Keratinocyte (primary cell): ENCODE data around the gene EXOC4. TPM values are rescaled to one million over a fixed set of nuclear protein-coding genes. Genes with fewer than 3 reads are reported as not detected.

Experiments
- DNase-seq: peaks from one replicate; pipeline ENCODE4 v3.0.0-alpha.2; 2011; ENCODE audit warnings: low read depth, missing footprints, low spot score
- FAIRE-seq: peaks from 2 replicates; lab custom pipeline; 2011; peaks lifted over from hg19 to GRCh38; lab: Jason Lieb, UNC
- H2AFZ ChIP-seq: 2 replicates; pipeline ENCODE4 v1.6.0; 2012; ENCODE audit warnings: low read length, control low read depth, inconsistent platforms; ENCODE audit not compliant: control insufficient read depth
- H3K27ac ChIP-seq: 2 replicates; pipeline ENCODE4 v1.5.1; 2011; ENCODE audit warnings: low read length; ENCODE audit not compliant: control insufficient read depth, insufficient read depth
- H3K27me3 ChIP-seq: 3 replicates; pipeline ENCODE4 v1.6.0; 2011; ENCODE audit warnings: low read length; ENCODE audit not compliant: control insufficient read depth, insufficient read depth; ENCODE audit errors: extremely low read depth
- H3K36me3 ChIP-seq, 2 experiments: 2 replicates in 1 of 2; 3 replicates in 1 of 2; pipeline ENCODE4 v1.5.1; 2011; ENCODE audit warnings: low read length in 2 of 2, mild to moderate bottlenecking in 1 of 2; ENCODE audit not compliant: control insufficient read depth in 2 of 2, insufficient read depth in 2 of 2; ENCODE audit errors: extremely low read depth in 1 of 2
- H3K4me1 ChIP-seq: 3 replicates; pipeline ENCODE4 v1.5.1; 2011; ENCODE audit warnings: low read length; ENCODE audit not compliant: control insufficient read depth, insufficient read depth; ENCODE audit errors: extremely low read depth
- H3K4me2 ChIP-seq: 3 replicates; pipeline ENCODE4 v1.6.0; 2011; ENCODE audit warnings: low read depth, low read length; ENCODE audit not compliant: control insufficient read depth, insufficient read depth; ENCODE audit errors: extremely low read depth
- H3K4me3 ChIP-seq, 3 experiments: fragments of 200-600 bp in 1 of 3; sonication (generic) in 1 of 3; 2 replicates in 2 of 3; 3 replicates in 1 of 3; pipeline ENCODE4 v1.5.1; 2011 to 2016; ENCODE audit warnings: low read length in 3 of 3, mild to moderate bottlenecking in 3 of 3, control low read depth in 2 of 3, inconsistent platforms in 1 of 3, low read depth in 1 of 3, mixed read lengths in 1 of 3, mixed run types in 1 of 3, moderate library complexity in 1 of 3; ENCODE audit not compliant: control insufficient read depth in 2 of 3, insufficient read depth in 2 of 3; ENCODE audit errors: extremely low read depth in 1 of 3
- H3K79me2 ChIP-seq: 2 replicates; pipeline ENCODE4 v1.6.0; 2012; ENCODE audit warnings: low read length; ENCODE audit not compliant: control insufficient read depth, insufficient read depth
- H3K9ac ChIP-seq: 3 replicates; pipeline ENCODE4 v1.6.0; 2011; ENCODE audit warnings: low read length; ENCODE audit not compliant: control insufficient read depth, insufficient read depth; ENCODE audit errors: extremely low read depth
- H3K9me1 ChIP-seq: 3 replicates; pipeline ENCODE4 v1.6.0; 2011; ENCODE audit warnings: low read length; ENCODE audit not compliant: control insufficient read depth, insufficient read depth; ENCODE audit errors: extremely low read depth
- H3K9me3 ChIP-seq: 2 replicates; pipeline ENCODE4 v1.5.1; 2012; ENCODE audit warnings: low read depth, low read length; ENCODE audit not compliant: control insufficient read depth
- H4K20me1 ChIP-seq: 3 replicates; pipeline ENCODE4 v1.6.0; 2011; ENCODE audit warnings: low read length; ENCODE audit not compliant: control insufficient read depth, insufficient read depth; ENCODE audit errors: extremely low read depth
- CTCF ChIP-seq, 3 experiments: IDR thresholded peaks in 1 of 3; conservative IDR thresholded peaks in 1 of 3; optimal IDR thresholded peaks in 1 of 3; 2 replicates in 2 of 3; 3 replicates in 1 of 3; pipeline versions ENCODE3 to v1.5.1; 2011; ENCODE audit warnings: low read length in 3 of 3, mild to moderate bottlenecking in 3 of 3, moderate library complexity in 2 of 3, control low read depth in 1 of 3, inconsistent platforms in 1 of 3; ENCODE audit not compliant: insufficient read depth in 2 of 3; ENCODE audit errors: extremely low read depth in 1 of 3
- EZH2 ChIP-seq: IDR thresholded peaks from one replicate; pipeline ENCODE4 v1.6.1; 2012; ENCODE audit warnings: inconsistent platforms, mild to moderate bottlenecking, low read length, moderate library complexity
- dilution Hi-C: fragments of 300-500 bp; cut with MboI; formaldehyde crosslinking; loops from one replicate; pipeline ENCODE4 v1.7.0; 2020; ENCODE audit warnings: low sequenced_read_pairs; ENCODE audit not compliant: extremely low pct_ligation_motif_present
- polyA plus RNA-seq, 5 experiments: library from polyadenylated mRNA; depleted of rRNA in 3 of 5; stranded (reverse) in 3 of 5; stranded (forward) in 1 of 5; unstranded in 1 of 5; fragments of >200 nt; gene quantifications; 1 replicate in 1 of 5; 2 replicates in 3 of 5; 3 replicates in 1 of 5; pipeline versions ENCODE4 v1.2.1 to v1.2.3, GENCODE V29; 2011 to 2012; ENCODE audit warnings: missing spikeins in 2 of 5, low read depth in 1 of 5, low replicate concordance in 1 of 5

EXOC4 gene
- polyA plus RNA-seq, 1 donor (not counting 4 experiments of a cell fraction or from before 2014, with no cell fraction given) = 52.6 TPM

- Histone ChIP-seq H3K9me1 (no peaks in the 10 kb centered on the region), H3K27me3 (no peaks in the 10 kb centered on the region), H3K9me3 (no peaks in the 10 kb centered on the region), H3K79me2 (no peaks in the 10 kb centered on the region), H3K4me1 (peaks cover 18% of the 10 kb centered on the region), H3K36me3 (no peaks in the 10 kb centered on the region), H4K20me1 (no peaks in the 10 kb centered on the region), H2AFZ (no peak overlapping the region), H3K4me3 (no peak overlapping the region), H3K27ac (no peak overlapping the region), H3K9ac (no peak overlapping the region), H3K4me2 (no peak overlapping the region)
- DNase-seq (no peak), FAIRE-seq (no peak)
- TF ChIP-seq EZH2 (no peak), CTCF (optimal IDR thresholded peaks at IDR 0.05 in 1 of 3, IDR thresholded peaks at IDR 0.05 in 1 of 3, conservative IDR thresholded peaks at IDR 0.05 in 1 of 3; ENCODE audit: extremely low read depth in 1 of 3, insufficient read depth in 2 of 3, low read length in 3 of 3) (no peak)
- dilution Hi-C loops = no loop called here
These were observed 184.7 kb downstream of the EXOC4 start for GRCh38 chr7:133437544-133437943.

GRCh38 chr7:133442818-133443217, 189.9 kb downstream of the EXOC4 start:
- no peaks in the 10 kb centered on the region for H3K36me3 ChIP-seq
- no peak for FAIRE-seq
- no peak overlapping the region for H3K4me2 ChIP-seq
- no peaks in the 10 kb centered on the region for H4K20me1 ChIP-seq
- no peaks in the 10 kb centered on the region for H3K79me2 ChIP-seq
- no peaks in the 10 kb centered on the region for H3K9me3 ChIP-seq
- H2AFZ ChIP-seq = no peak overlapping the region
- no peak overlapping the region for H3K27ac ChIP-seq
- DNase-seq = no peak
- no peak for TF ChIP-seq EZH2
- no peak for TF ChIP-seq CTCF (optimal IDR thresholded peaks at IDR 0.05 in 1 of 3, IDR thresholded peaks at IDR 0.05 in 1 of 3, conservative IDR thresholded peaks at IDR 0.05 in 1 of 3; ENCODE audit: extremely low read depth in 1 of 3, insufficient read depth in 2 of 3, low read length in 3 of 3)
- no peaks in the 10 kb centered on the region for H3K9me1 ChIP-seq
- H3K27me3 ChIP-seq = no peaks in the 10 kb centered on the region
- dilution Hi-C loops = no loop called here
- H3K4me1 ChIP-seq = peaks cover 6% of the 10 kb centered on the region
- H3K4me3 ChIP-seq = no peak overlapping the region
- H3K9ac ChIP-seq = no peak overlapping the region
